GM19372 (cell line): ENCODE measurements around the gene WAC.
"Not testable (repeated sequence)": the region's sequence is repeated elsewhere in the genome, so short reads cannot be mapped to it uniquely, and the experiment has no call there.

ENCODE experiments used
- ATAC-seq: cut with Tn5 transposase; IDR thresholded peaks from one replicate; pipeline ENCODE4 v1.9.1; 2021; ENCODE audit warnings: mild to moderate bottlenecking, low read depth, moderate library complexity; ENCODE audit not compliant: unreplicated experiment

Gene WAC, protein sequence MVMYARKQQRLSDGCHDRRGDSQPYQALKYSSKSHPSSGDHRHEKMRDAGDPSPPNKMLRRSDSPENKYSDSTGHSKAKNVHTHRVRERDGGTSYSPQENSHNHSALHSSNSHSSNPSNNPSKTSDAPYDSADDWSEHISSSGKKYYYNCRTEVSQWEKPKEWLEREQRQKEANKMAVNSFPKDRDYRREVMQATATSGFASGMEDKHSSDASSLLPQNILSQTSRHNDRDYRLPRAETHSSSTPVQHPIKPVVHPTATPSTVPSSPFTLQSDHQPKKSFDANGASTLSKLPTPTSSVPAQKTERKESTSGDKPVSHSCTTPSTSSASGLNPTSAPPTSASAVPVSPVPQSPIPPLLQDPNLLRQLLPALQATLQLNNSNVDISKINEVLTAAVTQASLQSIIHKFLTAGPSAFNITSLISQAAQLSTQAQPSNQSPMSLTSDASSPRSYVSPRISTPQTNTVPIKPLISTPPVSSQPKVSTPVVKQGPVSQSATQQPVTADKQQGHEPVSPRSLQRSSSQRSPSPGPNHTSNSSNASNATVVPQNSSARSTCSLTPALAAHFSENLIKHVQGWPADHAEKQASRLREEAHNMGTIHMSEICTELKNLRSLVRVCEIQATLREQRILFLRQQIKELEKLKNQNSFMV

DNA sequence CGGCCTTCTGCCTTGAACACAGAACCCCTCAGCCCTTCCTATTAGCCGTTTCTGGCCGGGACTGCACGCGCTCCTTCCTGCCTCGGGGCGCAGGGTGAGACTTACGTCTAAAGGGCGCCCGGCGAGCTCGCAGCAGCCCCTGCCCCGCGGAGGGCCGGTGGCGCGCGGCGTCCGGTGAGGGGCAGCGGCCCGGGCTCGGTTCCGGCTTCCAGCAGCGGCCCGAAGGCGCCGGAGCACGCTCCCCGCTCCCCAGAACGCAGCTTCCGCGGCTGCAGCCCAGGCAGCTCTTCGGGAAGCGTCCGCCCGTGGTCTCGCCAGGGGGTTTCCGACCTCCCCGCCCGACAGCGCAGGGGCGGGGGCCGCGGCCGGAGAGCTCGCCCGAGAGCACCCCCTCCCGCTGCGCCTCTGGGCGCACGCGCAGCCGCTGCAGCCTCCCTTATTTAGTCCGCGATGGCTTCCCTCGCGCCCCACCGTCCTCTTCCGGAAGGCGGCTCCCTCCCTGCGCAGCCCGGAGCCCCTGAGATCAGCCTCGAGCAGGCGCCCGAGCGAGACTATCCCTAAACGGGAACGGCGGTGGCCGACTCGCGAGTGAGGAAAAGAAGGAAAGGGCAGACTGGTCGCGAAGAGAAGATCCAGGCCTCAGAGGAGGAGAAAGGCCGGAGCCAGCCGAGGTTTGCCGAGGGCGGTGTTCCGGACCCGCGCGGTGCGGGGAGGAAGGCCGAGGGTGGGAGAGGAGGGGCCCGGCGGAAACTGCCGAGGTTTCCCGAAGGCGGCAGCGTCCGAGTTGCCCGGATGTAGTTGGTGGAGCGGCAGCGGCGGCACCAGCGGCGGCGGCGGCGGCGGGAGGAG lies at the start of gene WAC:
Gene WAC, plus strand, starts transcription at position 782 of the 849 bp plus-strand sequence. CDS start 462 bp downstream, outside the sequence.
- peak; percentile 75 for ATAC-seq

DNA sequence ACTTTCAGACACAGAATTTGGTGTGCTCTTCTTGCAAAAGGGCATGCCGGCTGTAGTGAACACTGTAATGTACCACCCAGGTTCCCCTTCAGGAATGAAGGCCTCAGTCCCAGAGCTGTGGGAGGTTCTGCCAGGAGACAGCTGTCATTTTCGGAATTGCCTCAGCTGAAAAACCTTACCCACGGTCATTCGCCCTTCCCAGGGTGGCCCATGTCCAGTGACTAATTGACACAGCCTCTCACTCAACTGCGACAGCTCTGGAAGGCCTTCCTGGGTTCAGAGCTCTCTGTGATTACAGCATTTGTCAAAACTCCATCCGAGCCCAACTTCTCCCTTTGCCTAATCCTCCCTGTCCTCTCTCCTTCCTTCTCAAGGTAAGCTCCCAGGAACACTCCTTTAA lies 43.7 kb upstream of the WAC start:
- ATAC-seq: no peak

- not testable (repeated sequence) for ATAC-seq
Measured at GRCh38 chr10:28490256-28490865, 42.6 kb upstream of the WAC start.

DNA sequence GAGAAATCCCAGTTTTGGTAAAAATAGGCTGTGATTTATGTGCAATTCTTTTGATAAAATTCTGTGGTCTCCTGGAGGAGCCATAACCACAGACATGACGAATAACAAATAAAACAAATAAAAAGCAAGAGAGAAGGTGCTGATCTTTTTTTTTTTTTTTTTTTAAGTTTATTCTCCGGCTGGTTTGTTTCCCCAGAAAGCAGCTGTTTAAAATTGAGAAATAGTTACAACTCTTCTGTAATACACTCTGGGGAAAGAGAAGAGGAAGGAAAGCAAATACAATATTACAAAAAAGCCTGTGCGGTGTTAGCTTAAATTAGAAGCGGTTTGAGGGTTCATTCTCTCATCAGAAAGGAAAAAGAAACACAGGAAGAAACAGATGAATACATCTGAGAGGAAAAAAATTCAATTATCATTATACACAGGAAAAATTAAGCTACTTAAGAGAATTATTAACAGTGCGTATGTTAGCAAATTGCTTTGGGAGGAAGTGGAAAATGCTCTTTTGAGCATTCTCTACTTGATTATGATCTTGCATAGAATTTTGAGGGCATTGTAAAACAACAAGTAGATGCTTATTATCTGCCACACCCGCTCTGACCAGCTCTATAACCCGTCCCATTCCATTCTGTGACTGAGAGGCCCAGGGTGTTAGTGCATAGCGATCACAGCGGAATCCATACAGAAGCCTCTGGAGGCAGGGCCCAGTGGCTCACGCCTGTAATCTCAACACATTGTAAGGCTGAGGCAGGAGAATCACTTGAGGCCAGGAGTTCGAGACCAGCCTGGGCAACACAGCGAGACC lies 40.6 kb upstream of the WAC start:
- no peak for ATAC-seq

GRCh38 chr10:28494420-28494819 lies 38.5 kb upstream of the WAC start:
- no peak for ATAC-seq

GRCh38 chr10:28495084-28495483 lies 37.8 kb upstream of the WAC start:
- no peak for ATAC-seq

- ATAC-seq: no peak
Measured at GRCh38 chr10:28496017-28496416, 36.9 kb upstream of the WAC start.

DNA sequence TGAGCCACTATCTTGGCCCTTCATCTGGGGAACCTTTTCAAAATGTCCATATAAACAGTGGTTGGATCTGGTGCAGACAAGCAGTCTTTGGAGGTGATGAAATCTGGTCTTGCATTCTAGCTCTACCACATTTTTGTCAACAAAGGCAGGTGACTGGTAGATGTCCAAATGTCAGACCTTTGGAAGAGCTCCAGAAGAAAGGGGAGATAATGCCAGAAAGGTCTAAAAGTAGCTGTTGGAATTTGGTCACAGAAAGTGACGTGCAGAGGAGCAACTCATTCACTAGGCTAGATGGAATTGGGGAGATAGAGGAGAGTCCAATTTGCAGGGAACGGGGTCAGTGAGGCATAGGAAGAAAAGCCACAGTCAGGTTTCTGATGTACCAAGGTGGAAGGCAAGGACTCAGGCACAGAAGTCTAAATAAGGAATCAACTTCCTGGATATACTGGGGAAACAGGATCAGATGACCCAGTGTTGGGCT lies 36.4 kb upstream of the WAC start:
- no peak for ATAC-seq

GRCh38 chr10:28497313-28498126 lies 35.4 kb upstream of the WAC start:
- no peak for ATAC-seq

- ATAC-seq: not testable (repeated sequence)
Measured at GRCh38 chr10:28500203-28500602, 32.7 kb upstream of the WAC start.

GRCh38 chr10:28503114-28503513 lies 29.8 kb upstream of the WAC start:
- ATAC-seq: no peak

DNA sequence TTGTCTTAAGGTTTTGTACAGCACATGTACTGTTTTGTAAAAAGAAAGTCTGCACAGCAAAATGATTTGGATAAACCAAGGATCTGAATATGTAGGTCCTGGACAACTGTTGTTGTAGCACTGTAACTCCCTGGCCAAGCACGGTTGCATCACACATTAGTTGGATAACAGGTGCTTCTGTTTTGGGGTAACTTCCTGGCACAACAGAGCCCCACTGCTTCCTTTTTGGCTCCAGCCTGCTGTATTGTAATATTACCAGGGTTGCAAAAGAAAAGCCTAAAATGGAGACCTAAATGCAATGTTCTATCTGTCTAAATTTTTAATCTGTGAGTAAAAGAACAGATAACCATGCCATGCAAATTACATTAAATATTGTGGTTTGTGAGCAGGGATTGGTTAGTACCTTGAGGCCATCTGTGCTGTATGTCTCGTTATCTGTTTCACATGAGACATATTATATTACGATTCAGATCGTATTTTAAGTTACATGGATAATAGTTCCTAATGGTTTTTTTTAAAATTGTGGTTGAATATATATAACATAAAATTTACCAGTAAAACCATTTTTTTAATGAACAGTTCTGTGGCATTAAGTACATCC lies 27.5 kb upstream of the WAC start:
- no peak for ATAC-seq

GRCh38 chr10:28508304-28508925 lies 24.5 kb upstream of the WAC start:
- no peak for ATAC-seq

DNA sequence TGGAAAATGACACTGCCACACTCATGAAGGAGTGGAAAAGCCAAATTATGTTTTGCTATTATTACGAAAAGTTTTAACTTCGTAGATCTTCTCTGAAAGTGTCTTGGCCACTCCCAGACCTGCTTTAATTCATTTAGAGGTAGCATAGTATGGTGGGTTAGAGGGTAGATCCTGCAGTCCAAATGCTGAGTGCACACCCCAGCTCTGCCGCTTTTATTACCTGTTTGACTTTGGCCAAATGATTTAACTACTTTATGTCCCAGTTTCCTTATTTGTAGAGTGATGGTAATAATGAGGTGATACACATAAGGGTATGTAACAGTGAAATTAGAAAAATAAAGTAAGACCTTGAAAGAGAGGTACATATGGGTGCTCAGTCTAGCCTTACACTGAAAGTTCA lies 23.6 kb upstream of the WAC start:
- no peak for ATAC-seq

GRCh38 chr10:28514648-28515047 lies 18.3 kb upstream of the WAC start:
- ATAC-seq: no peak

DNA sequence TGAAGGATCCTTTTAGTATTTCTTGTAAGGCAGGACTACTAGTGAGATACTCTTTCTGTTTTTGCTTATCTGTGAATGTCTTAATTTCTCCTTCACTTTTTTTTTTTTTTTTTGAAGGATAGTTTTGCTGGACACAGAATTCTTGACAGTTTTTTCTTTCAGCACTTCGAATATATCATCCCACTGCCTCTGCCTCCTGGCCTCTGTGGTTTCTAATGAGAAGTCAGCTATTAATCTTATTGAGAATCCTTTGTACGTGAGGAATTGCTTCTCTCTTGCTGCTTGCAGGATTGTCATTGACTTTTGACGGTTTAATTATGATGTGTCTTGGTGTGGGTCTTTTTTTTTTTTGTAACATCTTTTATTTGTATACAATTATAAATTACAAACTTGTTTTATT lies 12.6 kb upstream of the WAC start:
- no peak for ATAC-seq

- not testable (repeated sequence) for ATAC-seq
Measured at GRCh38 chr10:28520828-28521227, 12.1 kb upstream of the WAC start.

DNA sequence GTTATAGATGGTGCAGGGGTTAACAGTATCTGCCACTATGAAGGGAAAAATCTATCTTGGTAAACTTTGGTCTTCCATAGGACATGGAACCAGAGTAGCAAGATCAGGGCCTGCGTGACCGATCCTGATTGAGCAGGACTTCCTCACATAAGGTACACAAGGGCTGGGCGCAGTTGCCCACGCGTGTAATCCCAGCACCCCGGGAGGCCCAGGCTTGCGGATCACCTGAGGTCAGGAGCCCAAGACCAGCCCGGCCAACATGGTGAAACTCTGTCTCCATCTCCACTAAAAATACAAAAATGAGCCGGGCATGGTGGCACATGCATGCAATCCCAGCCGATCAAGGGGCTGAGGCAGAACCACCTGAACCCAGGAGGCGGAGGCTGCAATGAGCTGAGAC lies 11.0 kb upstream of the WAC start:
- not testable (repeated sequence) for ATAC-seq
